CD4-positive, CD25-positive, alpha-beta regulatory T cell (primary cell): Measurements from ENCODE around the gene TOE1. TPM values are rescaled to one million over a fixed set of nuclear protein-coding genes. Genes with fewer than 3 reads are reported as not detected.
A peak's percentile ranks its signal among the peaks of the same experiment; 100 is the strongest.
"Not testable (repeated sequence)": the region's sequence is repeated elsewhere in the genome, so short reads cannot be mapped to it uniquely, and the experiment has no call there.

ENCODE experiments used
- ATAC-seq, 2 donors: fragments of 150-1000 bp; cut with Tn5 transposase; one replicate each; pipeline ENCODE4 v1.10.0; 2021; ENCODE audit warnings: low read depth in 2 of 2, moderate number of reproducible peaks in 2 of 2, moderate library complexity in 1 of 2
- DNase-seq, 3 donors: peaks; one replicate each; pipeline versions ENCODE4 v3.0.0 to v3.0.0-alpha.2; 2012 to 2022; ENCODE audit warnings: mixed read lengths in 1 of 3
- H3K27ac ChIP-seq: one replicate; pipeline ENCODE4 v1.7.0; 2013; ENCODE audit warnings: mild to moderate bottlenecking, low read length; ENCODE audit not compliant: insufficient read depth, poor library complexity, severe bottlenecking
- H3K27me3 ChIP-seq: one replicate; pipeline ENCODE4 v1.7.0; 2013; ENCODE audit warnings: low read length; ENCODE audit not compliant: control insufficient read depth, insufficient read depth
- H3K36me3 ChIP-seq: one replicate; pipeline ENCODE4 v1.7.0; 2013; ENCODE audit warnings: mild to moderate bottlenecking, low read length, moderate library complexity; ENCODE audit not compliant: control insufficient read depth, insufficient read depth
- H3K4me1 ChIP-seq: 2 replicates; pipeline ENCODE4 v1.7.0; 2013; ENCODE audit warnings: mild to moderate bottlenecking, low read length; ENCODE audit not compliant: insufficient read depth, control insufficient read depth, poor library complexity, severe bottlenecking
- H3K4me3 ChIP-seq: one replicate; pipeline ENCODE4 v1.7.0; 2013; ENCODE audit warnings: low read depth, mild to moderate bottlenecking, low read length, moderate library complexity
- H3K9me3 ChIP-seq, 2 experiments: 1 replicate in 1 of 2; 2 replicates in 1 of 2; pipeline ENCODE4 v1.7.0; 2013; ENCODE audit warnings: low read length in 2 of 2, mild to moderate bottlenecking in 1 of 2, moderate library complexity in 1 of 2; ENCODE audit not compliant: control insufficient read depth in 2 of 2
- H3K27ac Mint-ChIP-seq, 3 donors: one replicate each; pipeline ENCODE4 v1.8.0; 2020 to 2022; ENCODE audit warnings: mild to moderate bottlenecking in 3 of 3, mixed read lengths in 3 of 3, moderate library complexity in 2 of 3
- H3K27me3 Mint-ChIP-seq: one replicate; pipeline ENCODE4 v1.8.0; 2022; ENCODE audit warnings: mild to moderate bottlenecking, mixed read lengths
- H3K36me3 Mint-ChIP-seq: one replicate; pipeline ENCODE4 v1.8.0; 2020; ENCODE audit warnings: mixed read lengths
- H3K4me1 Mint-ChIP-seq, 4 donors: one replicate each; pipeline ENCODE4 v1.8.0; 2020 to 2022; ENCODE audit warnings: mixed read lengths in 4 of 4, mild to moderate bottlenecking in 1 of 4
- H3K4me3 Mint-ChIP-seq, 4 donors: one replicate each; pipeline ENCODE4 v1.8.0; 2020 to 2022; ENCODE audit warnings: mild to moderate bottlenecking in 4 of 4, mixed read lengths in 4 of 4, moderate library complexity in 3 of 4
- H3K9me3 Mint-ChIP-seq, 7 donors: one replicate each; pipeline ENCODE4 v1.8.0; 2020 to 2022; ENCODE audit warnings: mixed read lengths in 7 of 7, mild to moderate bottlenecking in 3 of 7, moderate library complexity in 2 of 7
- polyA plus RNA-seq, 4 donors: library from polyadenylated mRNA; unstranded; fragments of 300-500 nt; fragmentation: Illumina TruSeq; gene quantifications; one replicate each; pipeline ENCODE4 v1.2.3, GENCODE V29; 2021
- total RNA-seq: library from RNA; stranded (reverse); gene quantifications from one replicate; pipeline ENCODE4 v1.2.3, GENCODE V29; 2022

Gene TOE1
- total and polyA plus RNA-seq, 5 donors from 2014 or later = 12.1 to 48.7 (median 16.0) TPM

GRCh38 chr1:45351508-45351907, 11.5 kb downstream of the TOE1 start:
- DNase-seq (no peak), ATAC-seq (no peak)
- Mint-ChIP-seq H3K4me3 (no peak overlapping the region), H3K27ac (no peak overlapping the region), H3K27me3 (no peaks in the 10 kb centered on the region), H3K36me3 (peaks cover 5% of the 10 kb centered on the region), H3K4me1 (peaks cover 0 to 3% (median 0%) of the 10 kb centered on the region in 4 donors), H3K9me3 (no peaks in the 10 kb centered on the region)
- H3K27ac ChIP-seq = no peak overlapping the region
- H3K9me3 ChIP-seq = no peaks in the 10 kb centered on the region
- H3K27me3 ChIP-seq = no peaks in the 10 kb centered on the region
- H3K4me3 ChIP-seq = no peak overlapping the region
- no peaks in the 10 kb centered on the region for H3K4me1 ChIP-seq
- no peaks in the 10 kb centered on the region for H3K36me3 ChIP-seq

GRCh38 chr1:45353685-45354084, 13.7 kb downstream of the TOE1 start:
- DNase-seq = no peak
- Histone ChIP-seq H3K27ac (no peak overlapping the region), H3K4me1 (no peaks in the 10 kb centered on the region), H3K4me3 (no peak overlapping the region), H3K9me3 (no peaks in the 10 kb centered on the region), H3K36me3 (no peaks in the 10 kb centered on the region), H3K27me3 (no peaks in the 10 kb centered on the region)
- no peak overlapping the region for H3K27ac Mint-ChIP-seq
- H3K27me3 Mint-ChIP-seq = no peaks in the 10 kb centered on the region
- H3K9me3 Mint-ChIP-seq = no peaks in the 10 kb centered on the region
- no peak overlapping the region for H3K4me3 Mint-ChIP-seq
- no peak for ATAC-seq
- peaks cover 0 to 5% (median 0%) of the 10 kb centered on the region in 4 donors for H3K4me1 Mint-ChIP-seq
- H3K36me3 Mint-ChIP-seq = peaks cover 5% of the 10 kb centered on the region

DNA sequence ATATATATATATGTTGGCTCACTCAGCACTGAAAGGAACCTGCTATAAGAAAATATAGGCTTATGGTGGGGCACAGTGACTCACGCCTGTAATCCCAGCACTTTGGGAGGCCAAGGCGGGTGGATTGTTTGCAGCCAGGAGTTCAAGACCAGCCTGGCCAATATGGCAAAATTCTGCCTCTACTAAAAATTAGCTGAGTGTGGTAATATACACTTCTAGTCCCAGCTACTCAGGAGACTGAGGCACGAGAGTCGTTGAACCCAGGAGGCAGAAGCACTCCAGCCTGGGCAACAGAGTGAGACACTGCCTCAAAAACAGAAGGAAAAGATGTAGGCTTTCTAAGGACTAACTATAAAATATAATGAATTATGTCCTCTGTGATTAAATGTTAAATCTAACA, 14.9 kb downstream of the TOE1 start:
- H3K4me1 Mint-ChIP-seq = peaks cover 0 to 6% (median under 1%) of the 10 kb centered on the region in 4 donors
- no peaks in the 10 kb centered on the region for H3K9me3 ChIP-seq
- peaks cover 5% of the 10 kb centered on the region for H3K36me3 Mint-ChIP-seq
- H3K27me3 ChIP-seq = no peaks in the 10 kb centered on the region
- H3K27ac Mint-ChIP-seq = no peak overlapping the region
- H3K4me3 ChIP-seq = no peak overlapping the region
- no peak overlapping the region for H3K27ac ChIP-seq
- H3K4me3 Mint-ChIP-seq = no peak overlapping the region
- H3K36me3 ChIP-seq = no peaks in the 10 kb centered on the region
- no peak for DNase-seq
- no peaks in the 10 kb centered on the region for H3K9me3 Mint-ChIP-seq
- no peak for ATAC-seq
- no peaks in the 10 kb centered on the region for H3K4me1 ChIP-seq
- H3K27me3 Mint-ChIP-seq = no peaks in the 10 kb centered on the region

GRCh38 chr1:45355683-45356082, 15.7 kb downstream of the TOE1 start:
- Mint-ChIP-seq H3K4me3 (no peak overlapping the region), H3K27ac (no peak overlapping the region), H3K36me3 (peaks cover 5% of the 10 kb centered on the region), H3K4me1 (peaks cover 0 to 9% (median 4%) of the 10 kb centered on the region in 4 donors), H3K27me3 (no peaks in the 10 kb centered on the region), H3K9me3 (no peaks in the 10 kb centered on the region)
- H3K4me3 ChIP-seq = no peak overlapping the region
- H3K9me3 ChIP-seq = no peaks in the 10 kb centered on the region
- no peak overlapping the region for H3K27ac ChIP-seq
- H3K4me1 ChIP-seq = no peaks in the 10 kb centered on the region
- H3K27me3 ChIP-seq = no peaks in the 10 kb centered on the region
- no peak for ATAC-seq
- DNase-seq = no peak
- H3K36me3 ChIP-seq = no peaks in the 10 kb centered on the region

DNA sequence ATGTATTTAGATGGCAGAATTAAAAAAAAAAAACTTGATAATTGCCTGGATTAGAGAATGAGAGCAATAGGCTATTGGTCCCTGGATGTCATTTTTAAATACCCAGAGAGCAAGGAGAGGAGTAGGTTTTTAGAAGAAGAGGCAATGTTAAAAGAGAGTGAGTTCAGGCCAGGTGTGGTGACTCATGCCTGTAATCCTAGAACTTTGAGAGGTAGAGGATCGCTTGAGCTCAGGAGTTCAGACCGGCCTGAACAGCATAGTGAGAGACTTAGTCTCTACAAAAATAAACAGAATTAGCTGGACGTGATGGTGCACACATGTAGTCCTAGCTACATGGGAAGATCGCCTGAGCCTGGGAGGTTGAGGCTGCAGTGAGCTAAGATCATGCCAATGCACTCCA, 16.2 kb downstream of the TOE1 start:
- Histone ChIP-seq H3K4me1 (no peaks in the 10 kb centered on the region), H3K4me3 (no peak overlapping the region), H3K36me3 (no peaks in the 10 kb centered on the region), H3K9me3 (no peaks in the 10 kb centered on the region), H3K27ac (no peak overlapping the region), H3K27me3 (no peaks in the 10 kb centered on the region)
- no peak for DNase-seq
- Mint-ChIP-seq H3K27me3 (no peaks in the 10 kb centered on the region), H3K27ac (no peak overlapping the region), H3K9me3 (no peaks in the 10 kb centered on the region), H3K4me1 (peaks cover 0 to 9% (median 4%) of the 10 kb centered on the region in 4 donors), H3K4me3 (no peak overlapping the region), H3K36me3 (peaks cover 5% of the 10 kb centered on the region)
- no peak for ATAC-seq

- H3K27ac ChIP-seq = no peak overlapping the region
- H3K27ac Mint-ChIP-seq = peak overlapping the region in 2 of 3 donors; percentile 2 to 6
- H3K36me3 ChIP-seq = no peaks in the 10 kb centered on the region
- H3K4me1 ChIP-seq = no peaks in the 10 kb centered on the region
- H3K4me3 Mint-ChIP-seq = no peak overlapping the region
- H3K36me3 Mint-ChIP-seq = no peaks in the 10 kb centered on the region
- H3K9me3 ChIP-seq = no peaks in the 10 kb centered on the region
- DNase-seq (peak; percentile 32 to 74 (median 59)), ATAC-seq (peak in 1 of 2 donors; percentile 64)
- no peak overlapping the region for H3K4me3 ChIP-seq
- peaks cover 0 to 9% (median 6%) of the 10 kb centered on the region in 4 donors for H3K4me1 Mint-ChIP-seq
- no peaks in the 10 kb centered on the region for H3K27me3 ChIP-seq
- H3K27me3 Mint-ChIP-seq = no peaks in the 10 kb centered on the region
- H3K9me3 Mint-ChIP-seq = no peaks in the 10 kb centered on the region
These were observed 20.0 kb downstream of the TOE1 start for GRCh38 chr1:45359882-45360513.

- H3K4me3 Mint-ChIP-seq, H3K4me1 ChIP-seq, H3K9me3 Mint-ChIP-seq, DNase-seq, H3K27me3 ChIP-seq, H3K4me1 Mint-ChIP-seq, H3K27me3 Mint-ChIP-seq, H3K27ac Mint-ChIP-seq, H3K36me3 Mint-ChIP-seq, ATAC-seq, H3K36me3 ChIP-seq, H3K9me3 ChIP-seq, H3K4me3 ChIP-seq, H3K27ac ChIP-seq: not testable (repeated sequence)
These were observed 21.0 kb downstream of the TOE1 start for GRCh38 chr1:45360981-45361380.

DNA sequence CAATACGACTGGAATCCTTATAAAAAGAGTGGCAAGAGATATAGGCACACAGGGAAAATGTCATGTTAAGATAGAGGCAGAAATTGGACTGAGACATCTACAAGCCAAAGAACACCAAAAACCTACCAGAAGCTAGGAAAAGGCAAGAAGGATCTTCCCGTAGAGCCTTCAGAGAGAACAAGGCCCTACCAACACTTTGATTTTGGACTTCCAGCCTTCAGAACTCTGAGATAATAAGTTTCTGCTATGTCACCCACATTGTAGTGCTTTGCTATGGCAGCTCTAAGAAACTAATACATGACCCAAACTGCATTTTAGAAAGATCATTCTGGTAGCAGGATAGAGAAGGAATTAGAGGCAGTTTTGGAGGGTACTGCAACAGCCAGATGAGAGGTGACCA, 24.3 kb downstream of the TOE1 start:
- no peaks in the 10 kb centered on the region for H3K9me3 Mint-ChIP-seq
- peaks cover 0 to 8% (median 4%) of the 10 kb centered on the region in 4 donors for H3K4me1 Mint-ChIP-seq
- H3K9me3 ChIP-seq = no peaks in the 10 kb centered on the region
- no peak for ATAC-seq
- H3K27ac Mint-ChIP-seq = peak overlapping the region in 1 of 3 donors; percentile 71
- H3K36me3 Mint-ChIP-seq = no peaks in the 10 kb centered on the region
- no peak overlapping the region for H3K27ac ChIP-seq
- no peaks in the 10 kb centered on the region for H3K4me1 ChIP-seq
- no peaks in the 10 kb centered on the region for H3K27me3 ChIP-seq
- H3K4me3 Mint-ChIP-seq = no peak overlapping the region
- H3K36me3 ChIP-seq = no peaks in the 10 kb centered on the region
- no peaks in the 10 kb centered on the region for H3K27me3 Mint-ChIP-seq
- no peak for DNase-seq
- H3K4me3 ChIP-seq = no peak overlapping the region
